ENCODE measurements around the gene RTKN.
A peak's percentile ranks its signal among the peaks of the same experiment; 100 is the strongest.
"Not testable (repeated sequence)": the region's sequence is repeated elsewhere in the genome, so short reads cannot be mapped to it uniquely, and the experiment has no call there.

The RTKN gene, protein sequence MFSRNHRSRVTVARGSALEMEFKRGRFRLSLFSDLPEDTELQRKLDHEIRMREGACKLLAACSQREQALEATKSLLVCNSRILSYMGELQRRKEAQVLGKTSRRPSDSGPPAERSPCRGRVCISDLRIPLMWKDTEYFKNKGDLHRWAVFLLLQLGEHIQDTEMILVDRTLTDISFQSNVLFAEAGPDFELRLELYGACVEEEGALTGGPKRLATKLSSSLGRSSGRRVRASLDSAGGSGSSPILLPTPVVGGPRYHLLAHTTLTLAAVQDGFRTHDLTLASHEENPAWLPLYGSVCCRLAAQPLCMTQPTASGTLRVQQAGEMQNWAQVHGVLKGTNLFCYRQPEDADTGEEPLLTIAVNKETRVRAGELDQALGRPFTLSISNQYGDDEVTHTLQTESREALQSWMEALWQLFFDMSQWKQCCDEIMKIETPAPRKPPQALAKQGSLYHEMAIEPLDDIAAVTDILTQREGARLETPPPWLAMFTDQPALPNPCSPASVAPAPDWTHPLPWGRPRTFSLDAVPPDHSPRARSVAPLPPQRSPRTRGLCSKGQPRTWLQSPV

DNA sequence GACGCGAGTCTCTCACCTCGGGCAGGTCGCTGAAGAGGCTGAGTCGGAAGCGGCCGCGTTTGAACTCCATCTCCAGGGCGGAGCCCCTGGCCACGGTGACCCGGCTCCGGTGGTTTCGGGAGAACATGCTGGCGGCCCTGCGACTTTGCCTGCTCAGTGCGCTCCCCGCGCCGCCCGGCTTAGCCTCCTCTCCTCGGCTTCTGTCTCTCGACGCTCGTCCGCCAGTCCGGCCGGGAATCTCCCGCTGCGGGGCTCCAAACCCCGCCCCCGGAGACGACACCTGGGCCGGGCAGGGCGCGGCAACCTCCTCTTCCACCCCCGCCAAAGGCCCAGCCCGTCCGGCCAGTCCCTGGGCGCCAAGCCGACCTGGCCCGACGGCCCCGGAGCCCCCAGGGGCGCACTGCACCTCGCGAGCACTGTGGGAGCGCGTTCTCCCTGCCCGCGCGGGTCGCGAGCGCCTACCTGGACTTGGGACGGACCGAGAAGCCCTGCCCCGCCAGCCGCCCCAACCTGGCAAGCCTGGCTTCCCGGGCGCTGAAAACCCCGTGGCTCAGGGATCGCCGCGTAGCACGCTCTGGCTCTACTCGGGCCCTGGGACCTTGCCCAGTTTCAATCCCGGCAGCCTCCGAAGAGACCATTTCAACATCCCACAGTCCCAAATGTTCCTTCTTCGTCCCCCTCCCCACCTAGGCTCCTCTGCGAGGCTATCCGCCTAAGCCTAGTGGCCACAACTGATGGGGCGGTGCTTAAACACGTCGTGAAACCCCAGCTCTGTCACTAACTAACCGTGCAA is at the start of gene RTKN:
Gene RTKN (minus strand): TSS at position 248 of the 793 bp plus-strand sequence. CDS start 121 bp downstream, at position 127.
- DNase-seq, result peak; percentile 49

DNA sequence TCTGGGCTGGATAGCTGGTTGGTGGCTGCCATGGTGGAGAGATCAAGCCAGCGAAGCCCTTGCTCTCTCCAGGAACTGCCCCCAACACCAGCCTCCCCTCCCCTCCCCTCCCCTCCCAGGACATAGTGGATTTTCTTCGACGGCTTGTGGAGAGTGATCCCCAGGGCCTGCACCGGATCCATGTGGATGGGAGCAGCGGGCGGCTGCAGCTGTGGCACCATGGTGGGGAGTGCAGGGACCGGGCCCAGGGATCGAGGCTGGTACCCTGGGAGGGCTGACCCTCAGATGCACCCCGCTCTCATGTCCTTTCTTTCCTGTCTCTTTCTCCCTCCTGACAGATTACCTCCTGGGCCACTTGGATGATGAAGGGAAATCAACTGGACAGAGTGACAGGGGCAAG is 48.2 kb upstream of the RTKN start:
- DNase-seq, result no peak

DNA sequence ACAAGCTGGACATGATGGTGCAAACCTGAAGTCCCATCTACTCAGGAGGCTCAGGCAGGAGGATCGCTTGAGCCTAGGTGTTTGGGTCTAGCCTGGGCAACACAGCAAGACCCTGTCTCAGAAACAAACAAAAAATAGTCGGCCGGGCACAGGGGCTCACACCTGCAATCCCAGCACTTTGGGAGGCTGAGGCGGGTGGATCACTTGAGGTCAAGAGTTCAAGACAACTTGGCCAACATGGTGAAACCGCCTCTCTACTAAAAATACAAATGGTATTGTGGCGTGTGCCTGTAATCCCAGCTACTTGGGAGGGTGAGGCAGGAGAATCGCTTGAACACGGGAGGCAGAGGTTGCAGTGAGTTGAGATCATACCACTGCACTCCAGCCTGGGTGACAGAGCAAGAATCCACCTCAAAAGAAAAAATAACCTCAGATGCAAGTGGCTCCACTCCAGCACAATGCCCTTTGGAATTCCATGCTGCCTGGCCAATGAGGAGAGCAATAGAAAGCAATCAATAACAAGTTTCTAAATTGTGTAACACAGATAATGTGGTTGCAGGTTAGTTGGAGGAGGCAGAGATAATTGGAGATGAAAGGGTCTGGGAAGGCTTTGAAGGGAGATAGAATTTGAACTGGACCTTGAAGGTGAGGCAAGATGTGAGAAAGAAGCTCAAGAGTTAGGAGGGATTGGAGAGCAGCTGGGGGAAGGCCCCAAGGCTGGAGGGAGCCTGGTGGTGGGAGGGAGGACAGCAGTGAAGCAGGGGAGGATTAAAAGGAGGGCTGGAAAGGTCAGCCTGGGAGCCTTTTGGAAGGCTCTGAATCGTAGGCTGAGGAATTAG is 47.1 kb upstream of the RTKN start:
- DNase-seq, result no peak

- DNase-seq, result no peak
Measured at GRCh38 chr2:74486141-74486540, 44.4 kb upstream of the RTKN start.

GRCh38 chr2:74483675-74484164 is 42.0 kb upstream of the RTKN start:
- not testable (repeated sequence) for DNase-seq

DNA sequence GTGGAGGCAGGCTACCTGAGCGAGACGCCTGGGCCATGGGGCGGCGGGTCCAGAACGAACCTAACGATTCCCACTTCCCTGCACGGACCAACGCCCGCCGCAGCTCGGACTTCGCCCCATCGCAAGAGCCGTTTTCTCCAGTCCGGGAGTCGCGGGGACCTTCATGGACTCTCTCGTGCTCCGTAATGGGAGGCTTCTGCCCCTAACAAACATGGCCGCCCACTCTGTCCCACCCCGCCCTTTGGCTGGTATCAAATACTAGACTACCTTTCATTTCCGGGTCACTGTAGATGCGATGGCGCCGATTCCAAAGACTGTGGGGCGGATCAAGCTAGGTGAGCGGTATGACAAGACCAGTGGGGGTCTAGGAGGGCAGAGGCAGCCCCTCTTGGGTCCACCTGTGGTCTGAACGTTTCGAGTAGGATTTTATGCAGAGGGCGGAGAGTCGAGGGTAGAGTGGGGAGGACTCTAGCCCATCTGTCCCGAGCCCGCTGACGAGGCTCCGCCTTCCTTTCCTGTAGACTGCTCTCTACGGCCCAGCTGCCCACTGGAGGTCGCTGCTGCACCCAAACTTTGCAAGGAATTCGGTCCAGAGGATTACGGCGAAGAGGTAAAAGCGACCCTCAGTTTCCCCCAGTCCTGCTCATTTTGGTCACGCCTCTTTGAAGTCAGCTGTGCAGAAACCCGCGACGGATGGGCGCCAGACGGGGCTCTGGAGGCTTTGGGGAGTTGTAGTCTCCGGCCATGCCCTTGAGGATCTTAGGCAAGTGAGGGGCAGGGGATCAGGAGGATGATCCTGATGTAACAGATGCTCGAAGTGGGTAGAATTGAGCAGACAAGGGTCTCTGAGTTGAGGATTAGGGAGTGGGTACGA is 41.3 kb upstream of the RTKN start, which contains the start of the genes CCDC142 and TTC31:
Gene CCDC142 (minus strand): TSS at position 198 of the 874 bp plus-strand sequence. CDS start 161 bp downstream, at position 37.
Gene TTC31 (plus strand): TSS at position 281 of the 874 bp plus-strand sequence. CDS start 15 bp downstream, at position 296.
- DNase-seq, result peak; percentile 96

GRCh38 chr2:74481961-74482800 is 40.4 kb upstream of the RTKN start:
- DNase-seq, result peak; percentile 70

DNA sequence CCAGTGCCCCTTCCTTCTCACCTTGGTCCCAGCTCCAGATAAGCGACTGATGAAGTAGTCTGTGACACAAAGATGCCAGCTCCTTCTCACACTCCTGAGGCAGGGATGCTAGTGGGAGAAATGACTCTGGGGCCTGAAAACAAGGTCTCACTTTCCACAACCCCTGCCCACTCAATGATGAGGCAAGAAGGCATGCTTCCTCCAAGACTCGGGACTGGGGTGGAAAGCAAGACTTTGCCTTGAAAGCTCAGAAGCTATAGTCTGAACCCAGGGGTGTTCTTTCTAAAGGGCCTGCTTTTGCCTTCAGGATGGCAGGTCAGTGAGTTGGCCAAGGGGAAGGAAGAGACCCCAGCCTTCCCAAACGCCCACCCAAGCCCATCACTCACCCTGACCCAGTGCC is 39.7 kb upstream of the RTKN start:
- no peak for DNase-seq

- DNase-seq, result no peak
Measured at GRCh38 chr2:74474899-74475298, 33.2 kb upstream of the RTKN start.

DNA sequence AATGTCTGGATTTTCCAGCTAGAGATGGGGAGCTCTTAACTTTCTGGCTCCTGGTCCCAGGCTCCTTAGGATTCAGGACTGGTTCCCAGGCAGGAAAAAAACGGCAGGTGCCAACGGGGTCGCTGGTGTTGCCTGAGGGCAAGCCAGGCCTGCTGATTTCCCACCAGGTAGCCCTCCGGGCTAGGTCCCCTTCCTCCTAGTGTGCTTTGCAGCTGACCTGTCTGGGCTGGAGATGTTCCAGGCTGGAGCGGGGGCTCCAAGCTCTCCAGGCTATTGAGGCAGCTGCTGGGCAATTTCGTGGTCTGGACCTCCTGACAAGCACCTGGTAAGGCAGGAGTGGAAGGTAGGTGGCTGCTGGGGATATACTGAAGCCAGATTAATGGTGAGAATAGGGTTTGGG is 32.7 kb upstream of the RTKN start:
- DNase-seq, result no peak

GRCh38 chr2:74472945-74473258 is 31.2 kb upstream of the RTKN start:
- DNase-seq, result no peak

GRCh38 chr2:74472086-74472944 is 30.6 kb upstream of the RTKN start, which contains the start of gene MRPL53:
Gene MRPL53, minus strand, starts transcription at chr2:74472680. Its CDS starts 20 bp downstream, at chr2:74472660.
- DNase-seq, result peak; percentile 96

GRCh38 chr2:74471332-74472065 is 29.8 kb upstream of the RTKN start:
- DNase-seq, result no peak

DNA sequence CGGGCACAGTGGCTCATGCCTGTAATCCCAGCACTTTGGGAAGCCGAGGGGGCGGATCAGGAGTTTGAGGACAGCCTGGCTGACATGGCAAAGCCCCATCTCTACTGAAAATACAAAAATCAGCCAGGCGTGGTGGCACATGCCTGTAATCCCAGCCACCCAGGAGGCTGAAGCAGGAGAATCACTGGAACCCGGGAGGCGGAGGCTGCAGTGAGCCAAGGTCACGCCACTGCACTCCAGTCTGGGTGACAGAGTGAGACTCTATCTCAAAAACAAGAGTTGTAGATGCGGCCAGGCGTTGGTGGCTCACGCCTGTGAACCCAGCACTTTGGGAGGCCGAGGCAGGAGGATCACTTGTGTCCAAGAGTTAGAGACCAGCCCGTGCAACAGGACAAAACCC is 29.0 kb upstream of the RTKN start:
- DNase-seq, result not testable (repeated sequence)

- no peak for DNase-seq
Measured at GRCh38 chr2:74464406-74464805, 22.7 kb upstream of the RTKN start.

GRCh38 chr2:74462786-74463105 is 21.0 kb upstream of the RTKN start:
- no peak for DNase-seq

GRCh38 chr2:74462054-74462785 is 20.5 kb upstream of the RTKN start:
- no peak for DNase-seq
